ENCODE data around the gene STK32A. TPM values are rescaled to one million over a fixed set of nuclear protein-coding genes. Genes with fewer than 3 reads are reported as not detected.
A peak's percentile ranks its signal among the peaks of the same experiment; 100 is the strongest.

STK32A gene
- total RNA-seq, result 10 to 100 TPM in 2 of 6 donors, 1 to 10 TPM in 4; 2.7 to 13.3 (median 7.1) TPM

GRCh38 chr5:147234825-147235635, at the start of gene STK32A:
TSS of gene STK32A (plus strand) at chr5:147235026. CDS start at chr5:147239635, 4,609 bp downstream.
- Histone ChIP-seq H3K4me3 (peak within 1 kb of the TSS; percentile 32 to 62 (median 52)), H3K27ac (peak within 1 kb of the TSS in 2 of 4 donors; percentile 11 to 54), H3K36me3 (no peaks in the 10 kb centered on the region), H3K4me1 (peaks cover 3 to 17% (median 6%) of the 10 kb centered on the region in 4 donors), H3K9me3 (no peaks in the 10 kb centered on the region), H3K27me3 (no peaks in the 10 kb centered on the region)
- WGBS, 2 donors, result 6 to 8% methylated on average over 17 of the region's 28 CpGs
- DNase-seq (peak; percentile 79 to 92), ATAC-seq (ENCODE audit: low FRiP score in 2 of 2) (peak; percentile 92 to 93)
- TF ChIP-seq CTCF (IDR thresholded peaks at IDR 0.05) (peak in 1 of 6 experiments; percentile 38), POLR2AphosphoS5 (IDR thresholded peaks at IDR 0.05) (no peak)

GRCh38 chr5:147187099-147187540, 47.7 kb upstream of the STK32A start:
- ATAC-seq (ENCODE audit: low FRiP score in 2 of 2) (no peak), DNase-seq (no peak)
- peaks cover 0 to 7% (median 0%) of the 10 kb centered on the region in 4 donors for H3K4me1 ChIP-seq
- H3K4me3 ChIP-seq, result no peak overlapping the region
- H3K27ac ChIP-seq, result no peak overlapping the region
- no peaks in the 10 kb centered on the region for H3K36me3 ChIP-seq
- WGBS, 2 donors, result 80 to 93% methylated on average over 1 of the region's 1 CpG
- no peaks in the 10 kb centered on the region for H3K9me3 ChIP-seq
- no peaks in the 10 kb centered on the region for H3K27me3 ChIP-seq
- TF ChIP-seq EP300 (IDR thresholded peaks at IDR 0.05) (no peak), POLR2A (IDR thresholded peaks at IDR 0.05) (no peak), POLR2AphosphoS5 (IDR thresholded peaks at IDR 0.05) (no peak), CTCF (IDR thresholded peaks at IDR 0.05) (no peak)

- Histone ChIP-seq H3K4me3 (no peak overlapping the region), H3K27ac (no peak overlapping the region), H3K36me3 (no peaks in the 10 kb centered on the region), H3K9me3 (no peaks in the 10 kb centered on the region), H3K4me1 (peaks cover 0 to 7% (median 0%) of the 10 kb centered on the region in 4 donors), H3K27me3 (no peaks in the 10 kb centered on the region)
- TF ChIP-seq CTCF (IDR thresholded peaks at IDR 0.05) (peak; percentile 73 to 91 (median 79)), POLR2A (IDR thresholded peaks at IDR 0.05) (no peak)
- 47 to 50% methylated on average over 19 to 20 of the region's 20 CpGs for WGBS, 2 donors
- DNase-seq (peak in 1 of 2 donors; percentile 23), ATAC-seq (ENCODE audit: low FRiP score in 2 of 2) (peak in 1 of 2 donors; percentile 86)
These were observed 46.4 kb upstream of the STK32A start for GRCh38 chr5:147188200-147189108.

- H3K9me3 ChIP-seq, result no peaks in the 10 kb centered on the region
- no peak for ATAC-seq (ENCODE audit: low FRiP score in 2 of 2)
- H3K4me3 ChIP-seq, result no peak overlapping the region
- no peaks in the 10 kb centered on the region for H3K27me3 ChIP-seq
- no peaks in the 10 kb centered on the region for H3K36me3 ChIP-seq
- 9 to 14% methylated on average over 2 of the region's 2 CpGs for WGBS, 2 donors
- TF ChIP-seq CTCF (IDR thresholded peaks at IDR 0.05) (peak in 2 of 6 experiments; percentile 6 to 16), EP300 (IDR thresholded peaks at IDR 0.05) (no peak)
- no peak for DNase-seq
- peaks cover 0 to 7% (median 0%) of the 10 kb centered on the region in 4 donors for H3K4me1 ChIP-seq
- H3K27ac ChIP-seq, result no peak overlapping the region
These were observed 45.8 kb upstream of the STK32A start for GRCh38 chr5:147189109-147189424.
